Measurements from ENCODE around the gene PLAGL1. TPM values are rescaled to one million over a fixed set of nuclear protein-coding genes. Genes with fewer than 3 reads are reported as not detected.
A peak's percentile ranks its signal among the peaks of the same experiment; 100 is the strongest.
"Not testable (repeated sequence)": the region's sequence is repeated elsewhere in the genome, so short reads cannot be mapped to it uniquely, and the experiment has no call there.

Gene PLAGL1
- total RNA-seq, 1 donor from 2014 or later, result 2.4 TPM

GRCh38 chr6:143939364-143939763 is 68.7 kb downstream of the PLAGL1 start:
- DNase-seq (ENCODE audit: low read depth in 2 of 2), result no peak

GRCh38 chr6:143937668-143937970 is 70.4 kb downstream of the PLAGL1 start:
- no peak for DNase-seq (ENCODE audit: low read depth in 2 of 2)

GRCh38 chr6:143936778-143937667 is 71.0 kb downstream of the PLAGL1 start:
- no peak for DNase-seq (ENCODE audit: low read depth in 2 of 2)

- no peak for DNase-seq (ENCODE audit: low read depth in 2 of 2)
Observed at GRCh38 chr6:143936347-143936746, 71.7 kb downstream of the PLAGL1 start.

DNA sequence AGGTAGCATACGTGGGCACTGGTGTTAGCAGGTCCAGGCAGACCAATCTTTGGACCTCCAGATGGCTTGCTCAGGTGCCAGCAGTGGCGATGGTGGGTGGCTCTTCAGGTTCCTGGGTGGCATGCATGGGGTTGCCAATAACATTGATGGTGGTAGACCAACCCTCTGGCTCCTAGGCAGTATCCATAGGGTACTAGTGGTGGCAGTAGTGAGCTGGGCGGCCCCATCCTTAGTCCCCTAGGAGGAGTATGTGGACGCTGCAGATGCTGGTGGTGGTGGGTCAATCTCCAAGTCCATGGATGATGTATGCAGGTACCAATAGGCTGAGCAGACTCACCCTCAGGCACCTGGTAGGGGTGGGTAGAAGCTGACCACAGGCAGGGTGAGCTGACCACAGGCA is 73.2 kb downstream of the PLAGL1 start:
- no peak for DNase-seq (ENCODE audit: low read depth in 2 of 2)

GRCh38 chr6:143934331-143934730 is 73.7 kb downstream of the PLAGL1 start:
- DNase-seq (ENCODE audit: low read depth in 2 of 2), result no peak

- DNase-seq (ENCODE audit: low read depth in 2 of 2), result no peak
Observed at GRCh38 chr6:143929975-143930374, 78.1 kb downstream of the PLAGL1 start.

- no peak for DNase-seq (ENCODE audit: low read depth in 2 of 2)
Observed at GRCh38 chr6:143928853-143929252, 79.2 kb downstream of the PLAGL1 start.

- not testable (repeated sequence) for DNase-seq (ENCODE audit: low read depth in 2 of 2)
Observed at GRCh38 chr6:143917026-143917425, 91.0 kb downstream of the PLAGL1 start.

DNA sequence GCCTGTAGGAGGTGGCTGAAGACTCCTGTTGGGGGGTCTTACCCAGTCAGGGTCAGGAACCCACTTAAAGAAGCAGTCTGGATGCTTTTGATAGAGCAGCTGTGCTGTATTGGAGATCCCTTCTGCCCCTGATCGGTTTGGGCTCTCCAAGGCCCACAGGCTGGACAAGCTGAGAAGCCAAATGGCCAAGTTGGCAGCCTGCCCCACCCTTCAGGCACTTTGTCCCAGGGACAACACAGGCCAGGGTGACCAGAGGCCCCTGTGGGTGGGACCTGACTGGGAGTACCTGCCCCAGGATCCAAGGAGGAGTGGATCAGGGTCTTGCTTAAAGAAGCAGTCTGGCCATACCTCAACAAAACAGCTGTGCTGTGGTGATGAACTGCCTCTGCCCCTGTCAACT is 95.4 kb downstream of the PLAGL1 start:
- DNase-seq (ENCODE audit: low read depth in 2 of 2), result no peak

DNA sequence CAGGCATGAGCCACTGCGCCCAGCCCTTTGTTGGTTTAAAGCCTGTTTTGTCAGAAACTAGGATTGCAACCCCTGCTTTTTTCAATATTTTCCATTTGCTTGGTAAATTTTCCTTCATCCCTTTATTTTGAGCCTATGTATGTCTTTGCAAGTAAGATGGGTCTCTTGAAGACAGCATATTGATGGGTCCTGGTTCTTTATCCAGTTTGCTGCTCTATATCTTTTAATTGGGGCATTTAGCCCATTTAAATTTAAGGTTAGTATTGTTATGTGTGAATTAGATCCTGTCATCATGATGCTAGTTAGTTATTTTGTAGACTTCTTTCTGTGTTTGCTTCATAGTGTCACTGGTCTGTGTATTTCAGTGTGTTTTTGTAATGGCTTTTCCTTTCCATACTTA is 97.0 kb downstream of the PLAGL1 start:
- no peak for DNase-seq (ENCODE audit: low read depth in 2 of 2)

DNA sequence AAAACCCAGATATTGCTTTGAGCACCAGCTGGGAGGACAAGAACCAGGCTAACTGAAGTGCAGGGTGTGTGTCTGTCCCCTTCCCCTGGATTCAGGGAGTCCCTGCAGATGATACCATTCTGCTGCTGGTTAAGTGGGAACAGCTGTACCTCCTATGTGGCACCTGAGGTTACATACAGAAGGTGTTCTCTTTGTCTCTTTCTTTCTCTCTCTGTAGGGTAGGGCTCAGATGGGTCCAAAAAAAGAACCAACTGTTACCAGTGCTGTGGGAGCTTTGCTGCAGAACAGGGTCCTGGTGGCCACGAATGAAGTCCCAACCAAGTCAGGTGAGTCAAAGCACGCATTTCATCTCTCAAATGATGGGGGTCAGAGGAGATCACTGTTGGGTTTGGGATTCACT is 105.2 kb downstream of the PLAGL1 start:
- no peak for DNase-seq (ENCODE audit: low read depth in 2 of 2)

GRCh38 chr6:143901885-143902750 is 105.9 kb downstream of the PLAGL1 start:
- DNase-seq (ENCODE audit: low read depth in 2 of 2), result peak in 1 of 2 donors; percentile 61

- no peak for DNase-seq (ENCODE audit: low read depth in 2 of 2)
Observed at GRCh38 chr6:143900358-143900757, 107.7 kb downstream of the PLAGL1 start.

DNA sequence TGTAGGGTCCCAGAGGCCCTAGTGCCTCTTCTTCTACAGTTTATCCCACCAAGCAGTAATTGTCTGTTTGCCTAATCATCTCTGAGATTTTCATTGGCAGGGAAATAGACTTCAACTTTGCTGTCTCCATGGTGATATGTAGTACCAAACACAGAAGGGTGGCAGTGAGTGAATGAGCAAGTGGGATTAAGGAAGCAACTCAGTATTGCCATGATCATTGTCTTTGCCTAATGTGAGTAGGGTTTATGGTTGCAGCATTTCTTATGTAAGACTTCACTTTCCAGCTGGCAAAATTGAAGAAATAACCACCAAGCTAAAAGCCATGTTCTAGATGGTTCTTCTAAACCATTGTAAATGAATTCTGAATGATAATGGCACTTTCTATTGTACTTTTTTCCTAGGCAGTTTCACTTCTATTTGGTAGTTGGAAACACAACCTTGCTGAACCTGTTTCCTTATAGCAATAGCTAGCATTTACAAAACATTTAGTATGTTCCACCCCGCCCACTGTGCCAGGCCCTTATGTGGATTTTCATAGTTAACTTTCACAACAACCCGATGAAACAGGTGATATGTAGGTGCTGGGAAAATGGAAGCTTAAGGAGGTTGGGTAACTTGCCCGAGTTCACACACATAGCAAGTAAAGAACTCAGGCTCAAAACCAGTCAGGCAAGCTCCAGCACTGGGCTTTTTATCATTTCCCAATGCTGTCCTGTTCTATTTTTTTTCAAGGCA is 111.8 kb downstream of the PLAGL1 start:
- no peak for DNase-seq (ENCODE audit: low read depth in 2 of 2)

GRCh38 chr6:143894655-143895054 is 113.4 kb downstream of the PLAGL1 start:
- DNase-seq (ENCODE audit: low read depth in 2 of 2), result no peak

Other genes with a start within 250 kb of the PLAGL1 start
- gene LTV1, start 164.9 kb downstream of the PLAGL1 start, total RNA-seq, result 8.5 and 11.7 TPM in 2 replicates
- gene ZC2HC1B, start 143.8 kb downstream of the PLAGL1 start, total RNA-seq, result not detected in 2 replicates
- gene SF3B5, start 87.3 kb upstream of the PLAGL1 start, total RNA-seq, result 84.6 and 98.2 TPM in 2 replicates
- 9.4 and 22.6 TPM in 2 replicates for gene STX11, start 142.3 kb upstream of the PLAGL1 start, total RNA-seq